HepG2 (cell line): Measurements from ENCODE around the gene SPRYD4. TPM values are rescaled to one million over a fixed set of nuclear protein-coding genes. Genes with fewer than 3 reads are reported as not detected.

ENCODE experiments used
- AGO1 ChIP-seq: fragments of 200-400 bp; formaldehyde crosslinking; IDR thresholded peaks from 2 replicates; pipeline ENCODE4 v1.6.1; 2017; ENCODE audit warnings: mild to moderate bottlenecking, low read depth, low read length, moderate library complexity; ENCODE audit not compliant: poor library complexity, severe bottlenecking
- CBX5 ChIP-seq: sonication (generic); formaldehyde crosslinking; IDR thresholded peaks from 2 replicates; pipeline ENCODE4 v1.4.0; 2020; ENCODE audit warnings: missing genetic modification reagents, borderline replicate concordance
- CEBPB ChIP-seq: IDR thresholded peaks from 2 replicates; pipeline ENCODE4 v1.6.1; 2011; ENCODE audit warnings: low read depth, low read length, improper control_type of control experiment, borderline replicate concordance
- MEIS1 ChIP-seq: sonication (generic); formaldehyde crosslinking; IDR thresholded peaks from 2 replicates; pipeline ENCODE4 v1.9.0; 2021; ENCODE audit warnings: mild to moderate bottlenecking, missing genetic modification reagents, moderate library complexity, borderline replicate concordance
- MTA1 ChIP-seq: sonication (generic); formaldehyde crosslinking; IDR thresholded peaks from 2 replicates; pipeline ENCODE4 v1.4.0; 2020; ENCODE audit warnings: missing genetic modification reagents, mild to moderate bottlenecking, borderline replicate concordance
- NR2F1 ChIP-seq, 2 experiments: fragments of 450-650 bp in 1 of 2; formaldehyde crosslinking in 1 of 2; IDR thresholded peaks; 2 replicates each; pipeline versions ENCODE4 v1.5.0 to v1.6.1; 2016 to 2020; ENCODE audit warnings: mild to moderate bottlenecking in 1 of 2, missing compliant biosample characterization in 1 of 2, missing genetic modification reagents in 1 of 2, moderate library complexity in 1 of 2
- POLR2AphosphoS5 ChIP-seq: IDR thresholded peaks from 2 replicates; pipeline ENCODE4 v1.6.1; 2012; ENCODE audit warnings: low read depth, low read length
- RARG ChIP-seq: sonication (generic); formaldehyde crosslinking; IDR thresholded peaks from 2 replicates; pipeline ENCODE4 v1.4.0; 2020; ENCODE audit warnings: low read depth, mild to moderate bottlenecking, missing genetic modification reagents
- SNAI1 ChIP-seq: sonication (generic); formaldehyde crosslinking; IDR thresholded peaks from 2 replicates; pipeline ENCODE4 v1.5.0; 2020; ENCODE audit warnings: mild to moderate bottlenecking, missing genetic modification reagents, borderline replicate concordance
- ZC3H4 ChIP-seq: sonication (generic); formaldehyde crosslinking; IDR thresholded peaks from 2 replicates; pipeline ENCODE4 v1.4.0; 2020; ENCODE audit warnings: missing genetic modification reagents, borderline replicate concordance
- ZKSCAN5 ChIP-seq: sonication (generic); formaldehyde crosslinking; IDR thresholded peaks from 2 replicates; pipeline ENCODE4 v1.5.1; 2020; ENCODE audit warnings: mild to moderate bottlenecking, missing genetic modification reagents
- ZNF17 ChIP-seq: sonication (generic); formaldehyde crosslinking; IDR thresholded peaks from 2 replicates; pipeline ENCODE4 v1.5.0; 2020; ENCODE audit warnings: mild to moderate bottlenecking, missing genetic modification reagents
- ZNF263 ChIP-seq: sonication (generic); formaldehyde crosslinking; IDR thresholded peaks from 2 replicates; pipeline ENCODE4 v1.4.0; 2020; ENCODE audit warnings: missing genetic modification reagents
- ZNF510 ChIP-seq: sonication (generic); formaldehyde crosslinking; IDR thresholded peaks from 2 replicates; pipeline ENCODE4 v1.4.0; 2020; ENCODE audit warnings: low read depth, mild to moderate bottlenecking, missing genetic modification reagents
- ZNF670 ChIP-seq: sonication (generic); formaldehyde crosslinking; IDR thresholded peaks from 2 replicates; pipeline ENCODE4 v1.8.0; 2022; ENCODE audit warnings: mild to moderate bottlenecking, missing genetic modification reagents, borderline replicate concordance
- ZNF782 ChIP-seq: sonication (generic); formaldehyde crosslinking; IDR thresholded peaks from 2 replicates; pipeline ENCODE4 v1.4.0; 2020; ENCODE audit warnings: missing genetic modification reagents, mild to moderate bottlenecking, borderline replicate concordance
- polyA plus RNA-seq, 8 experiments: library from polyadenylated mRNA; depleted of rRNA in 3 of 8; stranded (reverse) in 7 of 8; unstranded in 1 of 8; fragments of >200 nt; fragmentation: Illumina TruSeq in 4 of 8; extraction: Trizol in 4 of 8; gene quantifications; 2 replicates each; pipeline versions ENCODE4 v1.2.1 to v1.2.3, GENCODE V29; 2011 to 2016; ENCODE audit warnings: low read depth in 4 of 8, missing spikeins in 1 of 8, mixed read lengths in 1 of 8; ENCODE audit not compliant: insufficient read depth in 1 of 8
- total RNA-seq, 5 experiments: library from RNA; depleted of rRNA; stranded (reverse); fragments of >200 nt; fragmentation: Illumina TruSeq; extraction: Trizol; gene quantifications; 2 replicates each; pipeline ENCODE4 v1.2.3, GENCODE V29; 2016; ENCODE audit warnings: low read depth in 1 of 5
- TF ChIP-seq, protein P1 (sequence below): sonication (generic); formaldehyde crosslinking; IDR thresholded peaks from 2 replicates; pipeline ENCODE4 v1.9.0; 2021; ENCODE audit warnings: mild to moderate bottlenecking, missing genetic modification reagents
- TF ChIP-seq, protein P2 (sequence below): sonication (generic); formaldehyde crosslinking; IDR thresholded peaks from 2 replicates; pipeline ENCODE4 v1.5.0; 2020; ENCODE audit warnings: mild to moderate bottlenecking, missing genetic modification reagents
- TF ChIP-seq, protein P3 (sequence below): sonication (generic); formaldehyde crosslinking; IDR thresholded peaks from 2 replicates; pipeline ENCODE4 v1.8.0; 2022; ENCODE audit warnings: missing genetic modification reagents, mild to moderate bottlenecking, inconsistent platforms, borderline replicate concordance

SPRYD4 gene
- total and polyA plus RNA-seq, 2 of the 13 experiments (the other 11 are each of a cell fraction or from before 2014, with no cell fraction given) = 3.9 to 4.5 TPM

DNA sequence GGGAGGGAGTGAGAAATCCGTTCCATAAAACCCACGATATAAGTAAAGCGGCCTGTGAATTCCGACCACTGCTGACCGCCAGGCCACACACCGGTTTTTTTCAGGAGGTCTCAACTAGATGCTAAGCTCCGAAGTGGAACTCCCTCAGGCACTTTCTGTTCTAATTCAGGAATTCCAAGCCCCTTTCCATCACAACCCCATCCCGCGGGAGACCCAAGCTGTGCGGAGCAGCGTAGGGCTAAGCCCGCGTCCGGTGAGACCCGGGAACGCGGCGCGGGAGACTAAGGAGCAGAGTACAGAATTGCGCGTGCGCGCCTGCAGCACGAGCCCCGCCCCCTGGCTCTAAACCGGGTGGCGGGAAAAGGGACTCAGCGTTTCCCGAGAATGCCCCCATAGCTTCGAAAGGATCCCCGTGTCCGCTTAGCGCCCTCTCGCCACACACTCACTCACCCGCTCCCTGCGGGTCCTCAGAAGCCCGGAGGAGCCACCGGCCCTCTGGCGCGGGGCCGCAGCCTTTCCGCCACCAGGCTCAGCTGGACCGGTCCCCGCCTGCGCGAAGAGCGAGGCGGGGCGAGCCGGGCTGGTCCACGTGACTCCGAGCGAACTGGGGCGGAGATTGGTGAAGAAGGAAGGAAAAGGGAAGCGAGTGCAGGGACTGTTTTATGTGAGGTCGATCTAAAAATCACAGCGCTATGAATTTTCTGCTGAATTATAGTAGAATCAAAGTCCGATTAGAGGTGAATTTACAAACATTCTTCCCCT, 19.3 kb upstream of the SPRYD4 start, which contains the start of gene TIMELESS (continued):
- TF ChIP-seq, protein P1, sequence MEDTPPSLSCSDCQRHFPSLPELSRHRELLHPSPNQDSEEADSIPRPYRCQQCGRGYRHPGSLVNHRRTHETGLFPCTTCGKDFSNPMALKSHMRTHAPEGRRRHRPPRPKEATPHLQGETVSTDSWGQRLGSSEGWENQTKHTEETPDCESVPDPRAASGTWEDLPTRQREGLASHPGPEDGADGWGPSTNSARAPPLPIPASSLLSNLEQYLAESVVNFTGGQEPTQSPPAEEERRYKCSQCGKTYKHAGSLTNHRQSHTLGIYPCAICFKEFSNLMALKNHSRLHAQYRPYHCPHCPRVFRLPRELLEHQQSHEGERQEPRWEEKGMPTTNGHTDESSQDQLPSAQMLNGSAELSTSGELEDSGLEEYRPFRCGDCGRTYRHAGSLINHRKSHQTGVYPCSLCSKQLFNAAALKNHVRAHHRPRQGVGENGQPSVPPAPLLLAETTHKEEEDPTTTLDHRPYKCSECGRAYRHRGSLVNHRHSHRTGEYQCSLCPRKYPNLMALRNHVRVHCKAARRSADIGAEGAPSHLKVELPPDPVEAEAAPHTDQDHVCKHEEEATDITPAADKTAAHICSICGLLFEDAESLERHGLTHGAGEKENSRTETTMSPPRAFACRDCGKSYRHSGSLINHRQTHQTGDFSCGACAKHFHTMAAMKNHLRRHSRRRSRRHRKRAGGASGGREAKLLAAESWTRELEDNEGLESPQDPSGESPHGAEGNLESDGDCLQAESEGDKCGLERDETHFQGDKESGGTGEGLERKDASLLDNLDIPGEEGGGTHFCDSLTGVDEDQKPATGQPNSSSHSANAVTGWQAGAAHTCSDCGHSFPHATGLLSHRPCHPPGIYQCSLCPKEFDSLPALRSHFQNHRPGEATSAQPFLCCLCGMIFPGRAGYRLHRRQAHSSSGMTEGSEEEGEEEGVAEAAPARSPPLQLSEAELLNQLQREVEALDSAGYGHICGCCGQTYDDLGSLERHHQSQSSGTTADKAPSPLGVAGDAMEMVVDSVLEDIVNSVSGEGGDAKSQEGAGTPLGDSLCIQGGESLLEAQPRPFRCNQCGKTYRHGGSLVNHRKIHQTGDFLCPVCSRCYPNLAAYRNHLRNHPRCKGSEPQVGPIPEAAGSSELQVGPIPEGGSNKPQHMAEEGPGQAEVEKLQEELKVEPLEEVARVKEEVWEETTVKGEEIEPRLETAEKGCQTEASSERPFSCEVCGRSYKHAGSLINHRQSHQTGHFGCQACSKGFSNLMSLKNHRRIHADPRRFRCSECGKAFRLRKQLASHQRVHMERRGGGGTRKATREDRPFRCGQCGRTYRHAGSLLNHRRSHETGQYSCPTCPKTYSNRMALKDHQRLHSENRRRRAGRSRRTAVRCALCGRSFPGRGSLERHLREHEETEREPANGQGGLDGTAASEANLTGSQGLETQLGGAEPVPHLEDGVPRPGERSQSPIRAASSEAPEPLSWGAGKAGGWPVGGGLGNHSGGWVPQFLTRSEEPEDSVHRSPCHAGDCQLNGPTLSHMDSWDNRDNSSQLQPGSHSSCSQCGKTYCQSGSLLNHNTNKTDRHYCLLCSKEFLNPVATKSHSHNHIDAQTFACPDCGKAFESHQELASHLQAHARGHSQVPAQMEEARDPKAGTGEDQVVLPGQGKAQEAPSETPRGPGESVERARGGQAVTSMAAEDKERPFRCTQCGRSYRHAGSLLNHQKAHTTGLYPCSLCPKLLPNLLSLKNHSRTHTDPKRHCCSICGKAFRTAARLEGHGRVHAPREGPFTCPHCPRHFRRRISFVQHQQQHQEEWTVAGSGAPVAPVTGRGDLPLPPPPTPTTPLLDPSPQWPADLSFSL (CRISPR knock-in tag) = no peak
- TF ChIP-seq, protein P2, sequence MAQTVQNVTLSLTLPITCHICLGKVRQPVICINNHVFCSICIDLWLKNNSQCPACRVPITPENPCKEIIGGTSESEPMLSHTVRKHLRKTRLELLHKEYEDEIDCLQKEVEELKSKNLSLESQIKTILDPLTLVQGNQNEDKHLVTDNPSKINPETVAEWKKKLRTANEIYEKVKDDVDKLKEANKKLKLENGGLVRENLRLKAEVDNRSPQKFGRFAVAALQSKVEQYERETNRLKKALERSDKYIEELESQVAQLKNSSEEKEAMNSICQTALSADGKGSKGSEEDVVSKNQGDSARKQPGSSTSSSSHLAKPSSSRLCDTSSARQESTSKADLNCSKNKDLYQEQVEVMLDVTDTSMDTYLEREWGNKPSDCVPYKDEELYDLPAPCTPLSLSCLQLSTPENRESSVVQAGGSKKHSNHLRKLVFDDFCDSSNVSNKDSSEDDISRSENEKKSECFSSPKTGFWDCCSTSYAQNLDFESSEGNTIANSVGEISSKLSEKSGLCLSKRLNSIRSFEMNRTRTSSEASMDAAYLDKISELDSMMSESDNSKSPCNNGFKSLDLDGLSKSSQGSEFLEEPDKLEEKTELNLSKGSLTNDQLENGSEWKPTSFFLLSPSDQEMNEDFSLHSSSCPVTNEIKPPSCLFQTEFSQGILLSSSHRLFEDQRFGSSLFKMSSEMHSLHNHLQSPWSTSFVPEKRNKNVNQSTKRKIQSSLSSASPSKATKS (CRISPR knock-in tag) = 0 out of 2 replicates have a peak, but pooled peaks have one; percentile 15
- TF ChIP-seq ZKSCAN5 (no peak), CBX5 (peak; percentile 69; the same call in 1 of the 2 replicates), POLR2AphosphoS5 (peak; percentile 88), SNAI1 (CRISPR knock-in tag) (peak; percentile 96), MEIS1 (CRISPR knock-in tag) (no peak), ZNF263 (CRISPR knock-in tag) (peak; percentile 57; the same call in 1 of the 2 replicates), ZNF17 (CRISPR knock-in tag) (no peak), RARG (no peak), ZNF670 (CRISPR knock-in tag) (peak; percentile 58; the same call in 1 of the 2 replicates), ZNF782 (CRISPR knock-in tag) (peak; percentile 57; the same call in 1 of the 2 replicates), AGO1 (peak; percentile 56), ZNF510 (peak; percentile 64; the same call in 1 of the 2 replicates), NR2F1 (CRISPR knock-in tag; IDR thresholded peaks at IDR 0.05) (no peak), MTA1 (CRISPR knock-in tag) (peak; percentile 47; the same call in 1 of the 2 replicates), CEBPB (no peak), ZC3H4 (CRISPR knock-in tag) (no peak)
- TF ChIP-seq, protein P3, sequence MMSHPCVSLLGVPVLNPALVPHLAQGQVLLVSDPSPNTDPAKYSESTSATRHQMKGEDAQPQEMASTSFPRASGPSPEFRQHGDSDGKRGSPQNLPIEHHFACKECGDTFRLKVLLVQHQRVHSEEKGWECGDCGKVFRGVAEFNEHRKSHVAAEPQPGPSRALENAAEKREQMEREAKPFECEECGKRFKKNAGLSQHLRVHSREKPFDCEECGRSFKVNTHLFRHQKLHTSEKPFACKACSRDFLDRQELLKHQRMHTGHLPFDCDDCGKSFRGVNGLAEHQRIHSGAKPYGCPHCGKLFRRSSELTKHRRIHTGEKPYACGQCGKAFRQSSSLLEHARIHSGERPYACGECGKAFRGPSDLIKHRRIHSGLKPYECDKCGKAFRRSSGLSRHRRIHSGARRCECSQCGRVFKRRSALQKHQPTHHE (CRISPR knock-in tag) = peak; percentile 83; the same call in 1 of the 2 replicates
